GM12878 (cell line): Measurements from ENCODE around the gene IL10RA. TPM values are rescaled to one million over a fixed set of nuclear protein-coding genes. Genes with fewer than 3 reads are reported as not detected.
A peak's percentile ranks its signal among the peaks of the same experiment; 100 is the strongest.
"Not testable (repeated sequence)": the region's sequence is repeated elsewhere in the genome, so short reads cannot be mapped to it uniquely, and the experiment has no call there.

Experiments used
- ATAC-seq: fragments of 200-7000 bp; cut with Tn5 transposase; 3 replicates; pipeline ENCODE4 v1.9.1; 2020; ENCODE audit warnings: mild to moderate bottlenecking, moderate library complexity
- BruUV-seq: library from RNA; stranded (reverse); fragments of 400-500 nt; replicated peaks from 2 replicates; lab custom pipeline; 2021; lab: Mats Ljungman, UMichigan
- CTCF ChIA-PET: fragments of 300-600 bp; sonication (Branson Sonifier 250); formaldehyde crosslinking; extraction: SDS; loops from one replicate; lab custom pipeline; 2021; ENCODE audit warnings: inconsistent platforms; lab: Yijun Ruan, JAX
- POLR2A ChIA-PET: fragments of 350-600 bp; formaldehyde crosslinking; extraction: SDS; loops from one replicate; lab custom pipeline; 2021; ENCODE audit warnings: inconsistent platforms; lab: Charles Lee
- RAD21 ChIA-PET: fragments of 300-600 bp; sonication (Branson Sonifier 250); formaldehyde crosslinking; loops from one replicate; lab custom pipeline; 2023; ENCODE audit warnings: antibody characterized with exemption; ENCODE audit not compliant: unreplicated experiment; lab: Charles Lee
- SMC1A ChIA-PET: fragments of 300-600 bp; sonication (Branson Sonifier 250); formaldehyde crosslinking; loops from one replicate; lab custom pipeline; 2023; ENCODE audit not compliant: unreplicated experiment, uncharacterized antibody; lab: Charles Lee
- DNase-seq: peaks from one replicate; pipeline ENCODE4 v3.0.0-alpha.2; 2011; ENCODE audit warnings: low read depth, low spot score
- FAIRE-seq: peaks from 3 replicates; lab custom pipeline; 2011; peaks lifted over from hg19 to GRCh38; lab: Jason Lieb, UNC
- H2AFZ ChIP-seq: 2 replicates; pipeline ENCODE4 v1.6.0; 2011; ENCODE audit warnings: low read depth, low read length, control low read depth; ENCODE audit not compliant: control insufficient read depth
- H3K27ac ChIP-seq: 2 replicates; pipeline ENCODE4 v1.5.1; 2011; ENCODE audit warnings: control low read depth; ENCODE audit not compliant: control insufficient read depth, insufficient read depth
- H3K27me3 ChIP-seq, 2 experiments: replicated peaks in 1 of 2; 2 replicates each; pipeline versions ENCODE4 v1.6.0 to v1.6.1; 2011; ENCODE audit warnings: low read length in 1 of 2; ENCODE audit not compliant: control insufficient read depth in 2 of 2, insufficient read depth in 2 of 2
- H3K36me3 ChIP-seq, 2 experiments: 2 replicates each; pipeline ENCODE4 v1.5.1; 2011; ENCODE audit warnings: low read length in 1 of 2; ENCODE audit not compliant: control insufficient read depth in 2 of 2, insufficient read depth in 2 of 2
- H3K4me1 ChIP-seq: 2 replicates; pipeline ENCODE4 v1.6.1; 2011; ENCODE audit warnings: mild to moderate bottlenecking, low read length, moderate library complexity, mixed read lengths; ENCODE audit not compliant: control insufficient read depth, insufficient read depth
- H3K4me2 ChIP-seq: 2 replicates; pipeline ENCODE4 v1.6.0; 2011; ENCODE audit warnings: control low read depth; ENCODE audit not compliant: control insufficient read depth, insufficient read depth
- H3K4me3 ChIP-seq: fragments of 200-600 bp; sonication (generic); 2 replicates; pipeline ENCODE4 v1.5.1; 2016
- H3K79me2 ChIP-seq: 2 replicates; pipeline ENCODE4 v1.6.0; 2011; ENCODE audit warnings: low read length; ENCODE audit not compliant: control insufficient read depth, insufficient read depth
- H3K9ac ChIP-seq: 2 replicates; pipeline ENCODE4 v1.8.0; 2011; ENCODE audit warnings: low read length, control low read depth, mixed read lengths; ENCODE audit not compliant: control insufficient read depth, insufficient read depth
- H3K9me3 ChIP-seq: replicated peaks from 3 replicates; pipeline ENCODE4 v1.5.1; 2011; ENCODE audit warnings: mild to moderate bottlenecking, low read length; ENCODE audit not compliant: control insufficient read depth, insufficient read depth
- H4K20me1 ChIP-seq: 2 replicates; pipeline ENCODE4 v1.6.0; 2011; ENCODE audit not compliant: control insufficient read depth, insufficient read depth
- BRCA1 ChIP-seq: IDR thresholded peaks from 2 replicates; pipeline ENCODE4 v1.6.1; 2011; ENCODE audit warnings: low read depth, low read length, improper control_type of control experiment
- CHD4 ChIP-seq: fragments of 200-600 bp; sonication (generic); IDR thresholded peaks from 2 replicates; pipeline ENCODE4 v1.6.1; 2016; ENCODE audit warnings: mild to moderate bottlenecking
- ETV6 ChIP-seq, 2 experiments: fragments of 450-650 bp in 1 of 2; IDR thresholded peaks in 1 of 2; conservative IDR thresholded peaks in 1 of 2; 2 replicates each; pipeline ENCODE4 v1.6.1; 2014; ENCODE audit warnings: antibody characterized with exemption in 1 of 2, borderline replicate concordance in 1 of 2, low read depth in 1 of 2, mild to moderate bottlenecking in 1 of 2, moderate library complexity in 1 of 2
- MLLT1 ChIP-seq: fragments of 450-650 bp; IDR thresholded peaks from 2 replicates; pipeline ENCODE4 v1.6.1; 2016; ENCODE audit warnings: mild to moderate bottlenecking
- MTA2 ChIP-seq: fragments of 450-650 bp; IDR thresholded peaks from 2 replicates; pipeline ENCODE4 v1.6.1; 2016; ENCODE audit warnings: low read depth, mild to moderate bottlenecking, moderate library complexity
- NBN ChIP-seq: fragments of 450-650 bp; IDR thresholded peaks from 2 replicates; pipeline ENCODE4 v1.6.1; 2016
- NFIC ChIP-seq: IDR thresholded peaks from 2 replicates; pipeline ENCODE4 v1.6.1; 2012; ENCODE audit warnings: low read depth, mild to moderate bottlenecking, inconsistent platforms, low read length, moderate library complexity
- SPI1 ChIP-seq: IDR thresholded peaks from 2 replicates; pipeline ENCODE4 v1.6.1; 2011; ENCODE audit warnings: low read depth, mild to moderate bottlenecking, low read length, moderate library complexity, borderline replicate concordance; ENCODE audit not compliant: insufficient read depth
- TBL1XR1 ChIP-seq: IDR thresholded peaks from 2 replicates; pipeline ENCODE4 v1.6.1; 2012; ENCODE audit warnings: low read depth, low read length, improper control_type of control experiment
- TCF12 ChIP-seq: IDR thresholded peaks from 2 replicates; pipeline ENCODE4 v1.6.1; 2011; ENCODE audit warnings: low read depth, mild to moderate bottlenecking, low read length
- WGBS: methylation state at CpG from one replicate; pipeline ENCODE4 v1.1.6; 2016; ENCODE audit warnings: low lambda C conversion rate; ENCODE audit not compliant: insufficient replicate concordance, insufficient coverage; ENCODE audit errors: missing lambda C conversion rate; 5-methylcytosine and 5-hydroxymethylcytosine counted together
- in situ Hi-C: fragments of 300-500 bp; cut with MboI; formaldehyde crosslinking; loops from 9 replicates; pipeline ENCODE4 v1.14.3; 2018; ENCODE audit warnings: mixed read lengths
- intact Hi-C: fragments of 100-400 bp; cut with micrococcal nuclease; formaldehyde crosslinking; loops from one replicate; pipeline ENCODE4 v1.14.2; 2022; ENCODE audit not compliant: unreplicated experiment
- polyA plus RNA-seq, 11 experiments: library from polyadenylated mRNA; depleted of rRNA in 4 of 11; unstranded in 6 of 11; stranded (reverse) in 5 of 11; fragments of >200 nt; fragmentation: Nextera tagmentation in 4 of 11; fragmentation: Illumina TruSeq in 1 of 11; extraction: Ambion mirVana in 4 of 11; extraction: Trizol in 1 of 11; gene quantifications; 1 replicate in 1 of 11; 2 replicates in 10 of 11; pipeline versions ENCODE4 v1.2.1 to v1.2.3, GENCODE V29; 2011 to 2016; ENCODE audit warnings: inconsistent platforms in 2 of 11, missing spikeins in 2 of 11, low read depth in 1 of 11
- total RNA-seq, 4 experiments: library from RNA; depleted of rRNA in 3 of 4; stranded (reverse); fragments of >200 nt in 3 of 4; fragmentation: Illumina TruSeq in 1 of 4; extraction: Trizol in 1 of 4; gene quantifications; 2 replicates each; pipeline versions ENCODE4 v1.2.1 to v1.2.3, GENCODE V29; 2013 to 2021
- TF ChIP-seq, protein P1 (sequence below): fragments of 450-650 bp; IDR thresholded peaks from 2 replicates; pipeline ENCODE4 v1.6.1; 2017; ENCODE audit warnings: low read depth, mild to moderate bottlenecking, moderate library complexity

The IL10RA gene
- total and polyA plus RNA-seq, 10 of the 15 experiments (the other 5 are each of a cell fraction or from before 2014, with no cell fraction given), result 0.77 to 45.9 (median 9.6) TPM

GRCh38 chr11:118007040-118007439 lies 20.8 kb downstream of the IL10RA start:
- ChIA-PET CTCF (interaction anchor here (0.7 to 8.0 kb wide), 8 partner anchors 12 to 199 kb away, joined by 3 to 49 read pairs (median 4); partner anchors contain the start of gene IL10RA), SMC1A (interaction anchor here (0.6 to 19.0 kb wide), 13 partner anchors 9 to 192 kb away, joined by 3 to 280 read pairs (median 4); partner anchors contain the start of gene IL10RA), POLR2A (interaction anchor here (0.7 to 4.3 kb wide), 4 partner anchors 9 to 220 kb away, joined by 7 to 20 read pairs (median 10); no protein-coding TSS in a partner anchor), RAD21 (interaction anchor here (0.6 to 3.2 kb wide), 8 partner anchors 19 to 1919 kb away, joined by 3 to 21 read pairs (median 6); partner anchors contain the start of gene IL10RA)
- Histone ChIP-seq H3K4me1 (peaks cover 80% of the 10 kb centered on the region), H3K4me3 (no peak overlapping the region), H3K79me2 (no peaks in the 10 kb centered on the region), H3K4me2 (peak overlapping the region; percentile 26), H3K27me3 (no peaks in the 10 kb centered on the region), H3K27ac (peak overlapping the region; percentile 73), H4K20me1 (no peaks in the 10 kb centered on the region), H2AFZ (no peak overlapping the region), H3K36me3 (no peaks in the 10 kb centered on the region), H3K9me3 (no peaks in the 10 kb centered on the region; the same call in 2 of the 3 replicates), H3K9ac (0 out of 2 replicates have a peak overlapping the region, but pooled peaks have one; percentile 7)
- ATAC-seq, result no peak
- in situ Hi-C loops (no loop called here), intact Hi-C loops (no loop called here)
- no peak for DNase-seq
- BruUV-seq, result no TSS peak
- no peak for TF ChIP-seq BRCA1
- TF ChIP-seq SPI1, result 0 out of 2 replicates have a peak, but pooled peaks have one; percentile 10
- FAIRE-seq, result no peak
- WGBS, result 64% methylated on average over 3 of the region's 5 CpGs

DNA sequence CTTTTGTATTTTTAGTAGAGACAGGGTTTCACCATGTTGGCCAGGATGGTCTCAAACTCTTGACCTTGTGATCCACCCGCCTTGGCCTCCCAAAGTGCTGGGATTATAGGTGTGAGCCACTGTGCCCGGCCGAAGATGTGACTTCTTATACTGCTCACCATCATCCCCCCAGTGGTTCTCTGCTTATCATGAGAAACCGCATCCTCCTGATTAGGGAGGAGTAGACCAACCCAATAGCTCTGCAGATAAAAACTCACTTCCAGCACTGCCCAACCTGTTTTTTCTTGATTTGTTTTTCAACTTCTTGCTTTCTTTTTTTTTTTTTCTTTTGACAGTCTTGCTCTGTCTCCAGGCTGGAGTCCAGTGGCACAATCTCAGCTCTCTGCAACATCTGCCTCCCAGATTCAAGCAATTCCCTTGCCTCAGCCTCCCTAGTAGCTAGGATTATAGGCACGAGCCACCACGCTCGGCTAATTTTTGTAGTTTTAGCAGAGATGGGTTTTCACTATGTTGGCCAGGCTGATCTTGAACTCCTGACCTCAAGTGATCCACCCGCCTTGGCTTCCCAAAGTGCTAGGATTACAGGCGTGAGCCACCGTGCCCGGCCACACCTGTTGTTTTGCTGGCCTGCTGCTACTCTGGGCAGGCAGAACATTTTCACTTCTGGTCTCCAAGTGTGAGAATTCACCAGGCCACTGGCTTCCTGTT lies 21.5 kb downstream of the IL10RA start:
- WGBS, result 23% methylated on average over 11 of the region's 11 CpGs
- H3K79me2 ChIP-seq, DNase-seq, H3K9me3 ChIP-seq, in situ Hi-C loops, H2AFZ ChIP-seq, H4K20me1 ChIP-seq, intact Hi-C loops, H3K4me3 ChIP-seq, BruUV-seq, H3K36me3 ChIP-seq, H3K27me3 ChIP-seq: not testable (repeated sequence)
- H3K4me2 ChIP-seq, result peak overlapping the region; percentile 46; the same call in 1 of the 2 replicates
- ATAC-seq (peak; percentile 46), FAIRE-seq (peak; percentile 69)
- H3K9ac ChIP-seq, result peak overlapping the region; percentile 30
- POLR2A ChIA-PET, result interaction anchor here (0.6 to 4.3 kb wide), 6 partner anchors 10 to 220 kb away, joined by 3 to 20 read pairs (median 7); no protein-coding TSS in a partner anchor
- RAD21 ChIA-PET, result interaction anchor here (0.6 to 3.2 kb wide), 9 partner anchors 20 to 1920 kb away, joined by 3 to 21 read pairs (median 5); partner anchors contain the start of gene IL10RA
- CTCF ChIA-PET, result interaction anchor here (0.6 to 8.0 kb wide), 11 partner anchors 8 to 192 kb away, joined by 3 to 49 read pairs (median 4); partner anchors contain the start of genes FXYD2 and IL10RA
- H3K27ac ChIP-seq, result peak overlapping the region; percentile 73
- H3K4me1 ChIP-seq, result peaks cover 80% of the 10 kb centered on the region
- SMC1A ChIA-PET, result interaction anchor here (0.6 to 19.0 kb wide), 10 partner anchors 8 to 193 kb away, joined by 3 to 280 read pairs (median 4); partner anchors contain the start of gene IL10RA
- TF ChIP-seq MLLT1 (peak; percentile 69), NFIC (peak; percentile 49; the same call in 1 of the 2 replicates), CHD4 (peak; percentile 48; the same call in 1 of the 2 replicates), TCF12 (peak; percentile 91), MTA2 (peak; percentile 66), NBN (0 out of 2 replicates have a peak, but pooled peaks have one; percentile 70), ETV6 (conservative IDR thresholded peaks at IDR 0.05 in 1 of 2, IDR thresholded peaks at IDR 0.05 in 1 of 2; ENCODE audit: borderline replicate concordance in 1 of 2, low read depth in 1 of 2) (peak in 1 of 2 experiments; percentile 14; a peak in 1 of 4 replicates), TBL1XR1 (0 out of 2 replicates have a peak, but pooled peaks have one; percentile 42)
- TF ChIP-seq, protein P1, sequence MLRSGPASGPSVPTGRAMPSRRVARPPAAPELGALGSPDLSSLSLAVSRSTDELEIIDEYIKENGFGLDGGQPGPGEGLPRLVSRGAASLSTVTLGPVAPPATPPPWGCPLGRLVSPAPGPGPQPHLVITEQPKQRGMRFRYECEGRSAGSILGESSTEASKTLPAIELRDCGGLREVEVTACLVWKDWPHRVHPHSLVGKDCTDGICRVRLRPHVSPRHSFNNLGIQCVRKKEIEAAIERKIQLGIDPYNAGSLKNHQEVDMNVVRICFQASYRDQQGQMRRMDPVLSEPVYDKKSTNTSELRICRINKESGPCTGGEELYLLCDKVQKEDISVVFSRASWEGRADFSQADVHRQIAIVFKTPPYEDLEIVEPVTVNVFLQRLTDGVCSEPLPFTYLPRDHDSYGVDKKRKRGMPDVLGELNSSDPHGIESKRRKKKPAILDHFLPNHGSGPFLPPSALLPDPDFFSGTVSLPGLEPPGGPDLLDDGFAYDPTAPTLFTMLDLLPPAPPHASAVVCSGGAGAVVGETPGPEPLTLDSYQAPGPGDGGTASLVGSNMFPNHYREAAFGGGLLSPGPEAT, result peak; percentile 70; the same call in 1 of the 2 replicates
